ENCODE measurements around the gene C1QTNF9.

DNA sequence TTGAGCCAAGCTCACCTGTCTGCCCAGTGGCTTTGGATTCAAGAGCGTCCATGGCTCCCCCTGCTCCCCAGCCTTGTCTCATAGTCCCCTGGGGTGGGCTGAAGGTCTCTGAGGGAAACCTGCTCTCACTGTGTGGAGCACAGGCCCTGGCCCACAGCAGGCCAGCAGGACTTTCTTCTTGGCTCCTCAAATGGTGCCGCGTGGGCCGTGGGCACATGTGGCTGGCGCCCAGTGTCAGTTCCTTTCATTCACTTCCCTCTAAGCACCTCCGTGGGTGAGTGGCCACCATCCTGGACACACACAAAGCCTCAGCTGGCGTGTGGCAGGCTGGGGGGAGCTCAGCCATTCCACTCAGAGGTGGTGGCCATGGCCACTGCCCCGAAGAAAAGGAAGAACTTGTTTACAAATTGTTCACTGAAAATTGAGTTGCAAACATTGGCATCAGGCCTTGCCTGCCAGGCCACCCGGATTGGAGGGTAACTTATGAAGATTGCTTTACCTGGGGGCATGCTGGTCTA, 53.1 kb downstream of the C1QTNF9 start:
- TF ChIP-seq ZNF551 (CRISPR knock-in tag; IDR thresholded peaks at IDR 0.05) (no peak), CTCF (IDR thresholded peaks at IDR 0.05 in 2 of 3, conservative IDR thresholded peaks at IDR 0.05 in 1 of 3; ENCODE audit: insufficient read depth in 2 of 3, low read depth in 1 of 3, low read length in 3 of 3) (no peak), RAD21 (CRISPR knock-in tag; conservative IDR thresholded peaks at IDR 0.05 in 1 of 2, IDR thresholded peaks at IDR 0.05 in 1 of 2) (no peak), ZNF507 (tag; conservative IDR thresholded peaks at IDR 0.05) (no peak), PHF21A (IDR thresholded peaks at IDR 0.05; ENCODE audit: borderline replicate concordance, low read depth) (no peak), ZFP36 (IDR thresholded peaks at IDR 0.05; ENCODE audit: low read depth, low read length, partially characterized antibody) (no peak), POLR2G (IDR thresholded peaks at IDR 0.05; ENCODE audit: low read depth, low read length) (no peak), SP1 (CRISPR knock-in tag; IDR thresholded peaks at IDR 0.05) (no peak), MYC (IDR thresholded peaks at IDR 0.05; ENCODE audit: low read depth, low read length) (no peak), MYC (CRISPR knock-in tag; IDR thresholded peaks at IDR 0.05; ENCODE audit: borderline replicate concordance, low read depth) (no peak), SNRNP70 (optimal IDR thresholded peaks at IDR 0.05; ENCODE audit: low read depth, low read length) (no peak), ZNF121 (CRISPR knock-in tag; conservative IDR thresholded peaks at IDR 0.05) (no peak), ZNF354B (CRISPR knock-in tag; IDR thresholded peaks at IDR 0.05) (no peak), SETDB1 (IDR thresholded peaks at IDR 0.05; ENCODE audit: low read length) (no peak)
